ENCODE results near the gene STMN1.

Gene STMN1

DNA sequence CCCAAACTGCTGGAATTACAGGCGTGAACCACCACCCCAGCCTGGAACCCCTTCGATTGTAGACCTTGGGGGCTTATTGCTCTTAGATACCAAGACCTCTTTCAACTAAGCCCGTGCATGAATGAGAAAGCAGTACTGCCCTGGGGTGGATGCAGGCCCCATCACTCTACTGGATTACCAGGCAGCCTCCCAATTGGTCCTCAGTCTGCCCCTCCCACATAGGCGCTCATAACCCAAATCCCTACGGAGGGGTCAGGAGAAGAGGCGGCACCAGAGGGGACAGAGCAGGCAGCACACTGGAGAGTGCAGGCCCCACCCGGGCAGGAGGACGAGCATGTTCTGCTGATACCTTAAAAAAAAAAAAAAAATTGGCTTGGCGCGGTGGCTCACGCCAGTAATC lies 12.4 kb upstream of the STMN1 start:
- DNase-seq = no peak

DNA sequence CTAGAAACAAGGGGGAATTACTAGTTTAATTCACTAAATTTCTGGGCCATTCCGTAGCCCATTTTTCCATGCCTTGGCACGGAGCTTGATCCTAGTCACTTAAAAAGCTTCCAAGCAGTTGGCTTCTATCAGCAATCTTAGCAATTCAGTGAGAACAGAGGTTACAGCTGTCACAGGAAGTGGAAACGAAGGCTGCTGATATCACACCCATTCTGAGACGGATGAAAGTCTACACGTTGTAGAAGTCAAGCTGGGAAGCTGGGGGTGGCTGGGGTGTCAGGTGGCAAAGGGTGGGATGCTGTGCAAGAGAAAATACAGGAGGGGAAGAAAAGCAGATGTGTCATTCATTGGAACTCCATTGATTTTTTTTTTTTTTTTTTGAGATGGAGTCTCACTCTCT lies 11.8 kb upstream of the STMN1 start:
- no peak for DNase-seq

DNA sequence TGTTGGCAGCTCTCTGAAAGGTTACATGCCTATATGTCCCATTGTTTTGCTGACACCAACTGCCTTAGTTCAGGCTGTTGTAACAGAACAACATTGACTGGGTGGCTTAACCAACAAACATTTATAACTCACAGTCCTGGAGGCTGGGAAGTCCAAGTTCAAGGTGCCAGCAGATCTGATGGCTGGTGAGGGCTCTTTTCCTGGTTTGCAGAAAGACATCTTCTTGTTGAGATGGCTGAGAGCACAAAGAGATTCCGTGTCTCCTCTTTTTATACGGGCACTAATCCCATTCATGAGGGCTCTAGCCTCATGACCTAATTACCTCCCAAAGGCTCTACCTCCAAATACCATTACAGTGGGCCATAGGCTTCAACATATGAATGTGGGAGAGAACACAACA lies 10.2 kb upstream of the STMN1 start:
- no peak for DNase-seq

DNA sequence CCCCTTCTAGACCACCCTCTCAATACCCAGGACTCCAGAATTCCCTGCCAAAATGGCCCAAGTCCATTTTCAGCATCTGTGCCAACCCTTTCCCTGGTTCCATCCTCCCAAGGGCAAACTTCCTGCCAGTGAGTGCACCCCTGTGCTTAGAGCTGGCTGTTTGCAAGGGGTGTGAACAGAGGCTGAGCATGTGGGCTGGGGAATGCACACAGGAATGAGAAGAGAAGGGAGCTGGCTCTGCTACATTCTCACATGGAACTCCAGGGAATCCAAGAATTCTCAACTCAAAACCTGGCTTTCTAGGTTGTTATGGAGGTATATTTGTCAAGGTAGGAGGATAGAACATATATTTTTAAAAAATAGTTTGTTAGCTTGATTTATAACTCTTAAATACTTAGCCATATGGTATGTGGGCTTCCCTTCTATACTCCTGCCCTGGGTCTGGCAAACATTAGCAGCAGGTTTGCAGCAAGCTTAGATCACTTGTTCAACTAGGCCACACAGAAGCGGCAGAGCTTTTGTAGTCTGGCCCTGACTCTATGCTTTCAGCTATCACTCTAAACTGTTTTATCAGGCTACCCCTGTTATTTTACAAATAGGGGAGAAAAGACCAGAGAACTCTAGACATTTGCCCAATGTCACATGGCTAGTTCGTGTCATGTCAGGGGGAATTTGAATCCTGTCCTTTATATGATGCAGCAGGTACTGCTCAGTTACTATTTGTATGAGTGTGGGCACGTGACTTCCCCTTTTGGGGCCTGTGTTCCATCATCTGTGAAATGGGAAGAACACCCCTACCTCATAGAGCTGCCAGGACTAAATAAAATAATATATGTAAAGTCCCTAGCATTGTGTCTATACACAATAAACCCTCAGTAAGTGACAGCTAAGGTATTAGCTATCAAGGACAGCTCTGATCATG lies 8.1 kb upstream of the STMN1 start:
- no peak for DNase-seq

DNA sequence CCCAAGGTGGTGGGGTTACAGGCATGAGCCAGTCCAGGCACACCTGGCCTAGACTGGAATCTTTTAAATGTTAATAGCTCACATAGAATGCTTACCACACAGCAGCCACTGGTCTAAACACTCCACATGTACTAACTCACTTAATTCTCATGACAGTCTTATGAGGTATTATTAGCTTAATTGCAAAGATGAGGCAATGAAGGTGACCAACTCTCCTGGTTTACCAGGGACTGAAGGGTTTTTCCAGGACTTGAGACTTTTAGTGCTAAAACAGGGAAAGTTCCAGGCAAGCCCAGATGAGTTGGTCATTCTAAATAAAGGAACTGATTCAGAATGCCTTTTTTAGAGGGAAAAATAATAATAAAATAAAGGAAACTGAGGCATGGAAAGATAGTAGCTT lies 7.0 kb upstream of the STMN1 start:
- no peak for DNase-seq

DNA sequence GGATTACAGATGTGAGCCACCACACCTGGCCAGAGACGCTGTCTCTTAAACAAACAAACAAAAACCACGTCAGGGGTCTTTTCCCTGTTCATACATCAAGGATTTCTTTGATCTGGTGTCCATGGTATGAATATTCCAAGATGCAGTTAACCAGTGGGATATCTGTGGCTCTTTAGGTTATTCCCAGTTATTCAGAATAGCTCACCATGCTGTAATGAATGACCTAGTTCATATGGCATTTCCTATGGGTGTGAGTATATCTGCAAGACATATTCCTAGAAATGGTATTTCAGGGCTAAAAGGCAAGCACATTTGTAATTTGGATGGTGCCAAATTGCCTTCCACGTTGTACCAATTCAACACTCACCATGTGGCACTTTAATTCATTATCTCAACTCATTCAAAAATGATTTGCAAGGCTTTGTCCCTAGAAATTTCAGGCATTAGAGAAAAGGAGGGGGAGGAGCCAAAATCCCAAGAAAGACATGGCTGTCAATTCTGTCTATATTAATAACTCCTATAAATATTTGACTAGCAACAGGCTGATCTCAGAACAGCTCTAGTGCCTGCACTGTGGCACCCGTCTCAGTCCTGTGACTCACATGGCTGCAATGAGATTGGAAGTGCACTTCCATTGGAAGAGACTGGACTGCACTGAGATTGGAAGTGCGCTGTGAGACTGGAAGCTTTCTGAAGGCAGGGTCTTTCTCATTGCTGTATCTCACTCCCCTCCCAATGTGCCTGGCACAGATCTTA lies 6.0 kb upstream of the STMN1 start:
- DNase-seq = no peak

DNA sequence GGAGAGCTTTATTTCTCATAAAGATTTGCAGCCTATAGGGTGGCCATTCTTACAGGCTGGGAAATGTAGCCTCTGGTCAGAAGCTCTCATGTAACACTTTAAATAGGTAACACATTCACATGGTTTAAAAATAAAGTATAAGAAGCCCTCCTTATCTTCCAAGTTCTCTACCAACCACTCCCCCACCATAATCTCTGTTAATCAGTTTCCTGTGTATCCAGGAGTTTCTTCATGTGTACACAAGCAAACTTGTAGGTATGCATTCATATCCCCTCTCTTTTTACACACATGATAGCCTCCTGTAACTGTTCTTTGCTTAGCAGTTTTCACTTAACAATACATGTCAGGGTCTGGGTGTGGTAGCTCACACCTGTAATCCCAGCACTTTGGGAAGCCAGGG lies 4.9 kb upstream of the STMN1 start:
- no peak for DNase-seq

DNA sequence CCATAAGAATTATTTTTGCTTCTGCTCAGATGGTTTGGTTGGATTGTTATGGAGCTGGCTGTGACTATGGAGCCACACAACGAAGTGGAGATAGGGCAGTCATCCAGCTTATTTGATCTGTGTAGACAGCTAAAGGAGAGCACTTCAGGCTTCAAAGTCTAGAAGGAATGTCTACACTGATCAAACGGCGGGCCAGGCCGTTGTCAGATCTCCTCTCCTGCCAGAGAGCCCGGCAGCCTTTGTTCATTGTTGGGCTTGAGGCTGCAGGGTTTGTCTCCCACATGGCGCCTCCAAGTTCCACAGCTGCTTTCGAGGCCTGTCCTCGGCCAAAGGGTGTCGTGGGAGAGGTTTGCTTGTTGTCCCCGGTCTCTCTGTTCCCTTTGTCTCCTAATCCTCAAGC lies 2.8 kb upstream of the STMN1 start:
- DNase-seq = no peak

DNA sequence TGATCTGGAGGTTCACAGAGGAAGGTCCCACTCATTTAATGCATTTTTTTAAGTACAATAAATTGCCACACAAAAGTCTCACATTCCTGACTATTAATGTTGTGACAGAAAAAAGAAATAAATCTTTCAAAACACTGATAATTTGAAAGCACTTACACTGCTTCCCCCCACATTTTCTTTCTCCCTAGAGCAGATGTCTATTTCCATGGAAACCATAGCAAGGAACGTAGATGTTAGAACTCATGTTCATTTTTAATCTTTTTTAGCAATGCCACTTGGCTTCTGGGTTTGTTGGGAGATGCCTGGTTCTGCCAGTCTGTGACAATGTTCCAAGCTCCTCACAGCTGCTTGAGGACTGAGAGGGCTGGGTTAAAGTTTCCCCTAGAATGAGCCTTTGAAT lies 1.9 kb upstream of the STMN1 start:
- no peak for DNase-seq

DNA sequence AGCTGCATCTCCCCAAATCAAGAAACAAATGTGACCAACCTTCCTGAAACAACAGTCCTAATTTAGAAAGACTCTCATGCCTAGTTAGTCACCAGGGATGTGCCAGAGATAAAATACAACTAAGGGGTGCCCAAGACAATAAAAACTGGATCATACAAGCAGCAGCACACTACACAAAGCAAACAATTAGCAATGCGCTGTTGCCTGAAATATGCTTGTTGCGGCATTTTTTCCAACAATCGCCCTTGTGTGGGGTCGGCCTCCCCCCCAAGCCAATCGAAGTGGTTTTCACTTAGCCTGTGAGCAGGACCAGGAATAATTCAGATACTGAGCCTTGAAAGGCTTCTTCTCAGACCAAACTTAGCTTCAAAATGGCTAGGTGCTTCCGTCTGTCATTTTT lies 1.4 kb upstream of the STMN1 start:
- no peak for DNase-seq

DNA sequence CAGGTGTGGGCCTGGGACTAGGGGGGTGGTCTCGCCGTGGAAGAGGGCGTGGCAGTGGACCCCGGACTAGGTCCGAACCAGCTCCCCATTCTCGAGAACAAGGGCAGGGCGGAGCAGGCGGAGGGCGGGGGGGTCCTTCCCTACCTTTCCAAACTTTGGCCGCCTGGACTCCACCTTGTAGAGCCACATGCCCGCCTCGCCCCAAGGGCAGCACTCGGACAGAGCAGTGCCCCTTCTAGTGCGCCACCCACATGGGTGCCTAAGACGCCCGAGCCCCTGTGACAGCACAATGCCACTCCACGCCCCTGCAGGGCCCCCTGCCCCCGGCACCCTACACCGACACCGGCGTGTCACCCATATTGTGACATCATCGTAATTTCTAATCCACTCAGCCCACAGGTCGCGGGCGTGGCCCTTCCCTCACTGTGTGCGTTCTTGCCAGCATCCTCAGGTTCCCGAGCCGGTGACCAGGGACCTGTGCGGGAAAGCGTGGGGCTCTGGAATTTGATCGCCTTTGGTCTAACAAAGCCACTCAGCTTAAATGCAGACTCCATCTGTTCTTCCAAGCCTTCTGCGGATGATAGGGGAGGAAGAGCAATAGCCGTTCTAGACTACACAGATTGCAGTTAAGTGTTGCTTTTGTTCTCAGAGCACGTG lies 553 bp upstream of the STMN1 start:
- DNase-seq = peak; percentile 77

DNA sequence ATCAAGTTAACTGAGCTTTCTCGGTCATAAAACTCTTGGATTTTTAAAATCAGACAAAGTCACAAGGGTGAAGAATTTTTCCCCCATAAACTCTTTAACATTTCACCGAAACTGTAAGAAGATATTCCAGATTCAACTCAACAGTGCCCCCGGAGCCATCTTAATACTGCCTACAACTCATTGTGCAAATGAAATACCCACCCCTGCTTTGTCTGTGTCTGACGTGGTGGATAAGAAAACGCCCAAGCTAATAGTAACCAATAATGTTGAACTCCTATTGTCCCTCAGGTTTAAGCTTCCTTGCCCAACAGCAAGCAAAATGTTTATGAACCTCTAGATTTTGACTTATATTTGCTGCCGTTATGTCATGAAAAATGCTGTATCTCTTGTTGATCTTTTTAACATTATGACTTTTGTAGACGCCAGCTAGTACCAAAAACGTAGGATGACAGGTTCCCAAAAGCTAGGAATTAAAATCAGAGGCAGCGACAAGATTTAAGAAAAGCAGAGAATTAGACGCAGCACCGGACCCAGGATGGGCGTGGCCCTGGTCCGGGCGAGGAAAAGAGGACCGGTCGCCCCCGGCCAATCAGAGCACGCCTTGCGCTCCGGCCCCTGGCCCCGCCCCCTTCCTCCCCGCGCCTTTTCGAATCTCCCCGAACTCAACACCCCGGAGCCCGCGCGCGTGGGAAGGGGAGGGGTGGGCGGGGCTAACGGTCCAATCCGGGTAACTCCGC lies 1.1 kb downstream of the STMN1 start:
- DNase-seq = peak; percentile 96

DNA sequence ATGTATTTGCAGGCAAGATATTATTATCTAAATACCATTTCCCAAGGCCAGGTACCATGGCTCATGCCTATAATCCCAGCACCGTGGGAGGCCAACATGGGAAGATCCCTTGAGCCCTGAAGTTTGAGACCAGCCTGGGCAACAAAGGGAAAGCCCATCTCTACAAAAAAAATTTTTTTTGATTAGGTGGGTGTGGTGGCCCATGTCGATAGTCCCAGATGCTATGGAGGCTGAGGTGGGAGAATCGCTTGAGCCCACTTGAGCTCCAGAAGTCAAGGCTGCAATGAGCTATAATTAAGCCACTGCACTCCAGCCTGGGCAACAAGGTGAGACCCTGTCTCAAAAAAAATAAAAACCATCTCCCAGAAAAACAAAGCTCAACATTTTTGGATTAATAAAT lies 2.2 kb downstream of the STMN1 start:
- DNase-seq = no peak

DNA sequence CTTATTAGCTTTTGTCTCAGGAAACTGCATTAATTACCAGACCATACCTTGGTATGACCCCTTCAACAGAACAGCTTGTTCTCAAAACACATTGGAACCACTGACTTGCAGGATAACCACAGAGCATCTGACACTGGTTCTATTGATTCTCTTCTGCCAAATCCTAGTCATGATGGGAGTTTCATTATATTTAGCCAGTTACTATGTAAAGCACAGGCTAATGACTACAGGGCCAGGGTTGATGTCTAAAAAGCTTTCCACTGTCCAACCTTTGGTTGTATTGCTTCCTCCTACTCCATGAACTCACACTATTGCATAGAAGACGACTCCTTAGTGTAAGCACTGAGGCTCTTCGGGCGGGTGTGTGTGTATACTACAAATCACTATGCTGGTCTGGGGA lies 3.8 kb downstream of the STMN1 start:
- no peak for DNase-seq

DNA sequence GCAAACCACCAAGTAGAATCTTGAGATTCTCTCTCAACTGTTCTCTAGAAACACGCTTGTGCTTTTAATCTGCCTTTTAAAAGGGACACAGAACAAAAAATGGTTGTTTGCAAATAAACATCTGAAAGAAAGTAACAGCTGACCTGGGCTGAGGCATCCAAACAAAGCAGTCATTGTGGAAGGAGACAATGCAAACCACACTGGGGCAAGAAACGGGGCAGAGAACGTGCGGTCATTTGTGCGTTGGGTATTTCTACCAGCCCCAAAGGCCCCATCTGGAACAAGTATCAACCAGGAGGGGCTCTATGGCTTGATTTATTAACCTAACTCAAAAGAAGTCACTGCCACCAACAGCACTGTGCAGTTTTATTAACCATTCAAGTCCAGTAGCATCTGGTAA lies 6.0 kb downstream of the STMN1 start:
- DNase-seq = no peak

DNA sequence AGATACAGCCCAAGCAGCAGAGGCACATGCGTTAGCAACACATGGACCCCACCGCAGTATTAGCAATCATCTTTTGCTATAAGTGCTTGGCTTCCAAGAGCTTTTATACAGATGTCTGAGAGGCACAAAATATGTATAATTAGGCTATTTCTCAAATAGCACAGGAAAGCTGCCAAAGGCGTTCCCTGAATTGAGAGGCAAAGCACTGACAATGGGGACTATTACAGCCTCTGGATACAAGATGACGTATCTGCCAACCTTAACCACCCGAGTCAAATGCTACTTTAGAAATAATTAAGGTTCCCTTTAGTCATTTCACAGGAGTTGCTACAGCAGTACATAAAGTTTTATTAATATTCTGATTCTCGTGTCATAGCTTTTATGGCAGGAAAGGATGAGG lies 6.4 kb downstream of the STMN1 start:
- DNase-seq = no peak

DNA sequence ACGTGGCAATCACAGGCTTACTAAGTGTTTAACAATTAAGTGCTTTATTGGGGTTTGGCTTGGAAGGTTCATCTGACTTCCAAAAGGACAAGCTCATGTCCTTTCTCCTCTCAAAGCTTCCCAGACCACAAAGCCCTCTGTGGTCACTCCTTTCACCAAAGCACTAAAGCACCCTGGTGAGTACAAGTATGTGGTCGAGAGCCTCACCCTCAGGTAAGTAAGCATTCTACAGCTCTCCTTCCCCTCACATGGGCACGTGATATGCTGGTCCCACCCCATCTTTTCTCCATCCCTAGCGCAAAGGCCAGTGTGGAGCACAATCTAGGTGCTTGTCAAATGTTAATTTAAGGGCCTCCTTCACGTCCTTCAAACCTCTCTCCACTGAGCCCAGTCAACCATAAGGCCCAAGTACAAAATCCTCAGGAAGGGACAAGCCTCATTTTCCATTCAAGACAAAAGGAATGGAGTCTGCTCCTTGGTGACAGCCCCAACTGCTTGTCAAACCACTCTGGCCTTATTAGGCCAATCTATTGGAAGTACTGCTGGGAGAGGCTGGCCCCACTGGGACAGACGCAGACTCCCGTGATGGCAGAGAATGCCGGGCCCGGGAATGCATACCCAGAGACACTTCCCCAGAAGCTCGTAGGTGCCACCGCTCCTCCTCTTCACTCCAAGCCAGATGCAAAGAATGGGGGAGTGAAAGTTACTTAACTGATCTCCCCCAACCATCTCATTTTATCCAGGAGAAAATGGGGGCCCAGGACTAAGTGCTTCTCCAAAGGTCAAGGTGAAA lies 7.8 kb downstream of the STMN1 start:
- DNase-seq = peak; percentile 17

DNA sequence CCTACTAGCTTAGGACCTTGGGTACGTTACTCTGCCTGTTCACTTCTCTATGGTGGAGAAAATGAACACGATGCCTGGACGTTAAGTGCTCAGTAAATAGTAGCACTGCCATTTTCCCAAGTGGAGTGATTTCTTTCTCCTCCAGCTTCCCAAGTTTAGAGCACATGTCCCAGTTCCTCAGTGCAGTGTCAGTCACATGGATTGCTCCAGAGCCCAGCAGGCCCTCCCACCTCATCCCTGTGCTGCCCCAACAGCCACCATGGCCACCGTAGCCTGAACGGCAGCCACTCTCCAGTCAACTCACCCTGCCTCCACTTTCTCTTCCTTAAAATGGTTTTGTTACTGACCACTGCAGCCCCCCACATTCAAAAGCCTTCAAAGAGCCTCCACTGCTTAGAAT lies 8.5 kb downstream of the STMN1 start:
- no peak for DNase-seq

DNA sequence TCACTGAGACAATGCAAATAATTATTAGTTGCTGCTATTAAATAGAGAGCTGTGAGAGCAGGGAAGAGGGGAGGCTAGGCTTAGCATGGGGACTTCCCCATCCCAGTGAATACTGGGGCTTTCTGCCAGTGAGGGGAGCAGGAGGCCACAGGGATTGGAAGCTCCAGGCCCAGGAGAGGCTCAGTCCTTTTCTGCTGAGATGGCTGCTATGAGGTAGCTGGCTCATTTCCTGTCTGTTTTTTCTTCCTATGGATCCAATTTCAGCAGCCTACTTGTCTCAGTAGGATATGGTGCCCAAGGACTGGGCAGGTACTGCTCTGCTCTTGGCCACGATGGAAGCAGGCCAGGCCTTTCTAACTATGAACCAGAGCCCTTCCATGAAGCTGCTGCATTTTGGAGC lies 10.0 kb downstream of the STMN1 start:
- peak; percentile 28 for DNase-seq

DNA sequence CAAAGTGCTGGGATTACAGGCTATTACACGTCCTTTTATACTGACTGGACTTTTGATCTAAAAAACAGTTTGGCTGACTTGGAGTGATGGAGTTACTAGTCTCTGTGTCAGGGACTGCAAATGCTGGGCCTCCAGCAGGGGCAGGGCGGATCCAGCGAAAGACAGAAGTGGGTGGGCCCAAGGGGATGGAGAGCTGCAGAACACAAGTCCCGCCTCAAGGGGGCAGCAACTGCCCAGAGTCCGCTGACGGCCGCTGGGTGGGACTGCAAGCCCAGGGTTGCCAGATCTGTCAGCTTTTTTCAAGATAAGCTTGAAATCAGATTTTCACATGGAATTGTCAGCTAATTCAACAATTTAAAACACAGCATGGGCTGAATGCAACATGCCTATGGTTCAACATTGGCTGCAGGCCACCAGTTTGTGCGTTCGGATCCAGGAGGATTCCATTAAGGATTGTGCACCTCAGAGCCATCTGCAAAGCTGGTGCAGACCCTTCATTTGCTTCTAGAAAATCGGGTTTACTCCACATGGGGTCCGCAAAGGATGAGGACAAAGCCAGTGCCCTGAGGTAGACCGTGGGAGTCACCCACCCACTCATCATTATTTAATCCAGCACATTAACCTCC lies 10.7 kb downstream of the STMN1 start:
- peak; percentile 95 for DNase-seq

DNA sequence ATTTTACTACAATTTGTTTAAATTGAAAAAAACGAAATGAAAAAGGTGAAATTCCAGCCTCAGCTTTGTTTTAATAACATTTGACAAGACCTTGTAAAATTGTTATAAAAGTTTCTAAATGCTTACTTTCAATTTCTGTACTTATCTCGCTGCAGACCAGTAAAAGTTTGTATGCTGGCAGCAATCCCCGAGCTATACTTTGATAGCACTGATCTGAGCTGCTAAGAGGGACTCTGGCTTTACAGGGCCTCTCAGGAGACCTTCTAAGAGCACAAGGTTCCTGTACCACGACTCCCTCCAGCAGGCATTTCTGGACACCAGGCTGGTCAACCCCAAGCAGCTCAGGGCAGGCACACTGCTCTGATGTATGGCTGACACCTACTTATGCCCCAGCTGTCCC lies 13.1 kb downstream of the STMN1 start:
- DNase-seq = peak; percentile 39

DNA sequence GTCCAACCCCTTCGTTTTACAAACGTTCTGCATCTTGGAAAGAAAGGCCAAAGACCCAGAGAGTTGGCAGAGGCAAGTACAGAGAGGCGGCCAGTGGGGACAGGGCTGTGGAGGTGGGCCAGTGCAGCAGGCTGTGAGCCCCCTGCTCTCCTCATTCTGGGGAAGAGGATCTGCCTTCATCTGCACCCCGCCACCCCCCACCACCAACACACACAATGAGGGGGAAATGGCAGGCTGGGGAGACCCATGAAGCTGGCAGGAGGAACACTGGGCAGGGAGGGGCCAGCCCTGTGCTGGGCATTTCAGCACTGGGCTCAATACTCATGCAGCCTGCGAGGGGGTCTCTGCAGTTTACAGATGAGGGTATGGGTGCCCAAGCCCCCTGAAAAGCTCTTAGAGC lies 14.6 kb downstream of the STMN1 start:
- peak; percentile 48 for DNase-seq
